HG03159 (cell line): ENCODE data around the gene SORL1.

Experiments
- ATAC-seq: cut with Tn5 transposase; IDR thresholded peaks from one replicate; pipeline ENCODE4 v1.9.1; 2021; ENCODE audit warnings: mild to moderate bottlenecking, moderate library complexity; ENCODE audit not compliant: unreplicated experiment

Gene SORL1

GRCh38 chr11:121530257-121530656, 78.1 kb downstream of the SORL1 start:
- ATAC-seq, result no peak

- no peak for ATAC-seq
Measured at GRCh38 chr11:121533601-121534000, 81.5 kb downstream of the SORL1 start.

GRCh38 chr11:121534131-121535093, 82.3 kb downstream of the SORL1 start:
- no peak for ATAC-seq

- ATAC-seq, result no peak
Measured at GRCh38 chr11:121535129-121535796, 83.1 kb downstream of the SORL1 start.

- no peak for ATAC-seq
Measured at GRCh38 chr11:121536126-121536525, 84.0 kb downstream of the SORL1 start.

- ATAC-seq, result peak; percentile 79
Measured at GRCh38 chr11:121538054-121538453, 85.9 kb downstream of the SORL1 start.

- ATAC-seq, result no peak
Measured at GRCh38 chr11:121539000-121539399, 86.9 kb downstream of the SORL1 start.

GRCh38 chr11:121540627-121541026, 88.5 kb downstream of the SORL1 start:
- ATAC-seq, result no peak

GRCh38 chr11:121543836-121544380, 91.8 kb downstream of the SORL1 start:
- ATAC-seq, result no peak

GRCh38 chr11:121544956-121545355, 92.8 kb downstream of the SORL1 start:
- no peak for ATAC-seq

- ATAC-seq, result no peak
Measured at GRCh38 chr11:121547574-121547973, 95.5 kb downstream of the SORL1 start.

GRCh38 chr11:121550247-121551030, 98.3 kb downstream of the SORL1 start:
- ATAC-seq, result no peak

GRCh38 chr11:121551463-121551862, 99.3 kb downstream of the SORL1 start:
- ATAC-seq, result no peak

GRCh38 chr11:121552154-121552553, 100.0 kb downstream of the SORL1 start:
- no peak for ATAC-seq

- ATAC-seq, result no peak
Measured at GRCh38 chr11:121552644-121553043, 100.5 kb downstream of the SORL1 start.

GRCh38 chr11:121553389-121553788, 101.3 kb downstream of the SORL1 start:
- no peak for ATAC-seq

GRCh38 chr11:121553806-121554205, 101.7 kb downstream of the SORL1 start:
- ATAC-seq, result no peak

GRCh38 chr11:121554552-121554951, 102.4 kb downstream of the SORL1 start:
- no peak for ATAC-seq

- ATAC-seq, result no peak
Measured at GRCh38 chr11:121555121-121555520, 103.0 kb downstream of the SORL1 start.

GRCh38 chr11:121556937-121557336, 104.8 kb downstream of the SORL1 start:
- peak; percentile 14 for ATAC-seq

- peak; percentile 84 for ATAC-seq
Measured at GRCh38 chr11:121557348-121557747, 105.2 kb downstream of the SORL1 start.
